Neural cell (in vitro differentiated cells): ENCODE results near the gene MRTFB. TPM values are rescaled to one million over a fixed set of nuclear protein-coding genes. Genes with fewer than 3 reads are reported as not detected.

Source experiments
- H2AFZ ChIP-seq: fragments of 200-600, 300-800 bp; sonication (generic), shearing (Covaris generic); 2 replicates; pipeline ENCODE4 v1.6.0; 2014; ENCODE audit warnings: low read depth, mild to moderate bottlenecking, antibody characterized with exemption, low read length, moderate library complexity
- H3F3A ChIP-seq: fragments of 200-600 bp; shearing (Covaris generic); 2 replicates; pipeline ENCODE4 v1.6.1; 2016; ENCODE audit warnings: mild to moderate bottlenecking, moderate library complexity, mixed read lengths, antibody characterized with exemption, low read length; ENCODE audit not compliant: insufficient read depth, poor library complexity, severe bottlenecking
- H3K27ac ChIP-seq: fragments of 200-600, 300-800 bp; sonication (generic), shearing (Covaris generic); 2 replicates; pipeline ENCODE4 v1.5.1; 2014; ENCODE audit warnings: mild to moderate bottlenecking, low read length, moderate library complexity
- H3K27me3 ChIP-seq: fragments of 300-800, 200-600 bp; sonication (generic), shearing (Covaris generic); 2 replicates; pipeline ENCODE4 v1.6.0; 2014; ENCODE audit warnings: mild to moderate bottlenecking, low read depth, low read length, moderate library complexity; ENCODE audit not compliant: insufficient read depth
- H3K36me3 ChIP-seq: fragments of 300-800, 200-600 bp; sonication (generic), shearing (Covaris generic); 2 replicates; pipeline ENCODE4 v1.5.1; 2014; ENCODE audit warnings: mild to moderate bottlenecking, antibody characterized with exemption, low read length, moderate library complexity; ENCODE audit not compliant: insufficient read depth
- H3K4me2 ChIP-seq: fragments of 300-800, 200-600 bp; sonication (generic), shearing (Covaris generic); 2 replicates; pipeline ENCODE4 v1.6.0; 2014; ENCODE audit warnings: mild to moderate bottlenecking, low read length
- H3K4me3 ChIP-seq: fragments of 300-800, 200-600 bp; sonication (generic), shearing (Covaris generic); 2 replicates; pipeline ENCODE4 v1.5.1; 2014; ENCODE audit warnings: mild to moderate bottlenecking, low read length, moderate library complexity
- H3K79me2 ChIP-seq: fragments of 200-600 bp; shearing (Covaris generic); replicated peaks from 2 replicates; pipeline ENCODE4 v1.6.0; 2014; ENCODE audit warnings: mild to moderate bottlenecking, low read length, moderate library complexity; ENCODE audit not compliant: insufficient read depth
- H3K9ac ChIP-seq: fragments of 300-800, 200-600 bp; sonication (generic), shearing (Covaris generic); 2 replicates; pipeline ENCODE4 v1.6.1; 2016; ENCODE audit warnings: mild to moderate bottlenecking, low read length, mixed read lengths
- H3K9me2 ChIP-seq: fragments of 200-600 bp; shearing (Covaris generic); 2 replicates; pipeline ENCODE4 v1.6.1; 2016; ENCODE audit warnings: mild to moderate bottlenecking, low read length, mixed read lengths; ENCODE audit not compliant: insufficient read depth
- H3K9me3 ChIP-seq: fragments of 200-600, 300-800 bp; sonication (generic), shearing (Covaris generic); 2 replicates; pipeline ENCODE4 v1.6.1; 2016; ENCODE audit warnings: mild to moderate bottlenecking, mixed run types, low read length, moderate library complexity, mixed read lengths
- H4K20me1 ChIP-seq: fragments of 200-600 bp; shearing (Covaris generic); 2 replicates; pipeline ENCODE4 v1.6.1; 2016; ENCODE audit warnings: mild to moderate bottlenecking, mixed run types; ENCODE audit not compliant: insufficient read depth
- EP300 ChIP-seq: fragments of 450-650 bp; conservative IDR thresholded peaks from 2 replicates; pipeline ENCODE4 v1.6.1; 2014; ENCODE audit warnings: antibody characterized with exemption, mild to moderate bottlenecking, moderate library complexity; ENCODE audit not compliant: poor library complexity, severe bottlenecking
- EZH2 ChIP-seq: fragments of 200-600, 300-800 bp; shearing (Covaris generic), sonication (generic); IDR thresholded peaks from 2 replicates; pipeline ENCODE4 v1.6.1; 2014; ENCODE audit warnings: antibody characterized with exemption, low read length, borderline replicate concordance, mild to moderate bottlenecking; ENCODE audit not compliant: insufficient read depth, poor library complexity, severe bottlenecking
- MXI1 ChIP-seq: fragments of 450-650 bp; conservative IDR thresholded peaks from 2 replicates; pipeline ENCODE4 v1.6.1; 2014; ENCODE audit warnings: antibody characterized with exemption, mild to moderate bottlenecking; ENCODE audit not compliant: poor library complexity, severe bottlenecking
- POLR2AphosphoS5 ChIP-seq: IDR thresholded peaks from 2 replicates; pipeline ENCODE4 v1.6.1; 2012
- RAD21 ChIP-seq: fragments of 450-650 bp; conservative IDR thresholded peaks from 2 replicates; pipeline ENCODE4 v1.6.1; 2014; ENCODE audit warnings: antibody characterized with exemption, mild to moderate bottlenecking, moderate library complexity
- SMC3 ChIP-seq: fragments of 450-650 bp; conservative IDR thresholded peaks from 2 replicates; pipeline ENCODE4 v1.6.1; 2014; ENCODE audit warnings: antibody characterized with exemption, mild to moderate bottlenecking, moderate library complexity; ENCODE audit not compliant: poor library complexity
- TAF1 ChIP-seq: IDR thresholded peaks from 2 replicates; pipeline ENCODE4 v1.6.1; 2012; ENCODE audit warnings: low read depth
- polyA plus RNA-seq: library from polyadenylated mRNA; depleted of rRNA; stranded (reverse); fragments of >200 nt; gene quantifications from 2 replicates; pipeline ENCODE4 v1.2.3, GENCODE V29; 2014
- TF ChIP-seq, protein P1 (sequence below): fragments of 450-650 bp; IDR thresholded peaks from 2 replicates; pipeline ENCODE4 v1.5.1; 2014; ENCODE audit warnings: antibody characterized with exemption, mild to moderate bottlenecking, moderate library complexity; ENCODE audit not compliant: poor library complexity, severe bottlenecking
- TF ChIP-seq, protein P2 (sequence below): IDR thresholded peaks from 2 replicates; pipeline ENCODE4 v1.6.1; 2012; ENCODE audit warnings: borderline replicate concordance

Gene MRTFB
- polyA plus RNA-seq, 1 donor from 2014 or later = 18.6 TPM

DNA sequence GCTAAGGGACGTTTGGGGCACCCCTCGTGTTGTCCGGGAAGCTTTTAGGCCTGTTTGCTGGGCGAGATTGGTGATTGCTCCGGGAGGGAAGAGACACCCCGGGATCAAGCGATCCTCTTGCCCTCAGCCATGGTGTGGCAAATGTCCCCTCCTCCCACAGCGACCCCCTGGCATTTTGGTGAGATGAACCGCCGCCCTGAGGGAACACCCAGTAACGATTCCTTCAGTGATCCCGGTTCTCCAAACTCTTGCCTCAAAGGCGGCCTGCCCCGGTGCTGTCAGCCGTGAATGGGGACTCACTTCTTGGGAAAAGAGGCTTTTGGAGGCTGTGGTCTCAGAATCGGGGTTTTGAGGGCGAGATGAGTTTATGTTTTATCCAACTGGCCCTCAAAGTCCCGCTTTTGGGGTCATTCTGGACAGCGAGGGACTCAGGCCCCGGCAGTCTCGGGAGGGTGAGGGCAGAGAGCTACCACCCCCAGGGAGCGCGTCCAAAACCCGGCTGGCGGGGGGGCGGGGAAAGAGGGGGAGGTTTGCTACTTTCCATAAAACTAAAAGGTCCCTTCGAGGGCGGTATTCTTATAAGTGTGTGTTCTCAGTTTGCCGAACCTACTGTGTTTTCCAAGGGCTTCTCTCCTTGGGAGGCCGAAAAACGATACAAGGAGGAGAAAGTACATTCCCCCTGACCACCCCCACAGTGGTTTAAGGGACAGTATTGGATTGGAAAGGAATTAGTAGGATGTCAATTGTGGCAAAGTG lies 232.7 kb downstream of the MRTFB start:
- no peaks in the 10 kb centered on the region for H3K79me2 ChIP-seq

GRCh38 chr16:14304891-14305460 lies 233.9 kb downstream of the MRTFB start:
- Histone ChIP-seq H2AFZ (no peak overlapping the region), H4K20me1 (no peaks in the 10 kb centered on the region), H3K4me2 (no peak overlapping the region), H3K27me3 (peaks cover 54% of the 10 kb centered on the region), H3F3A (no peaks in the 10 kb centered on the region), H3K9ac (no peak overlapping the region), H3K4me3 (no peak overlapping the region), H3K36me3 (no peaks in the 10 kb centered on the region), H3K9me3 (no peaks in the 10 kb centered on the region), H3K9me2 (no peaks in the 10 kb centered on the region), H3K79me2 (no peaks in the 10 kb centered on the region), H3K27ac (no peak overlapping the region)
- no peak for TF ChIP-seq SMC3
- TF ChIP-seq TAF1 = no peak
- no peak for TF ChIP-seq EP300
- TF ChIP-seq RAD21 = no peak
- TF ChIP-seq POLR2AphosphoS5 = no peak
- TF ChIP-seq, protein P1, sequence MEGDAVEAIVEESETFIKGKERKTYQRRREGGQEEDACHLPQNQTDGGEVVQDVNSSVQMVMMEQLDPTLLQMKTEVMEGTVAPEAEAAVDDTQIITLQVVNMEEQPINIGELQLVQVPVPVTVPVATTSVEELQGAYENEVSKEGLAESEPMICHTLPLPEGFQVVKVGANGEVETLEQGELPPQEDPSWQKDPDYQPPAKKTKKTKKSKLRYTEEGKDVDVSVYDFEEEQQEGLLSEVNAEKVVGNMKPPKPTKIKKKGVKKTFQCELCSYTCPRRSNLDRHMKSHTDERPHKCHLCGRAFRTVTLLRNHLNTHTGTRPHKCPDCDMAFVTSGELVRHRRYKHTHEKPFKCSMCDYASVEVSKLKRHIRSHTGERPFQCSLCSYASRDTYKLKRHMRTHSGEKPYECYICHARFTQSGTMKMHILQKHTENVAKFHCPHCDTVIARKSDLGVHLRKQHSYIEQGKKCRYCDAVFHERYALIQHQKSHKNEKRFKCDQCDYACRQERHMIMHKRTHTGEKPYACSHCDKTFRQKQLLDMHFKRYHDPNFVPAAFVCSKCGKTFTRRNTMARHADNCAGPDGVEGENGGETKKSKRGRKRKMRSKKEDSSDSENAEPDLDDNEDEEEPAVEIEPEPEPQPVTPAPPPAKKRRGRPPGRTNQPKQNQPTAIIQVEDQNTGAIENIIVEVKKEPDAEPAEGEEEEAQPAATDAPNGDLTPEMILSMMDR = no peak
- TF ChIP-seq MXI1 = no peak
- TF ChIP-seq EZH2 = no peak
- TF ChIP-seq, protein P2, sequence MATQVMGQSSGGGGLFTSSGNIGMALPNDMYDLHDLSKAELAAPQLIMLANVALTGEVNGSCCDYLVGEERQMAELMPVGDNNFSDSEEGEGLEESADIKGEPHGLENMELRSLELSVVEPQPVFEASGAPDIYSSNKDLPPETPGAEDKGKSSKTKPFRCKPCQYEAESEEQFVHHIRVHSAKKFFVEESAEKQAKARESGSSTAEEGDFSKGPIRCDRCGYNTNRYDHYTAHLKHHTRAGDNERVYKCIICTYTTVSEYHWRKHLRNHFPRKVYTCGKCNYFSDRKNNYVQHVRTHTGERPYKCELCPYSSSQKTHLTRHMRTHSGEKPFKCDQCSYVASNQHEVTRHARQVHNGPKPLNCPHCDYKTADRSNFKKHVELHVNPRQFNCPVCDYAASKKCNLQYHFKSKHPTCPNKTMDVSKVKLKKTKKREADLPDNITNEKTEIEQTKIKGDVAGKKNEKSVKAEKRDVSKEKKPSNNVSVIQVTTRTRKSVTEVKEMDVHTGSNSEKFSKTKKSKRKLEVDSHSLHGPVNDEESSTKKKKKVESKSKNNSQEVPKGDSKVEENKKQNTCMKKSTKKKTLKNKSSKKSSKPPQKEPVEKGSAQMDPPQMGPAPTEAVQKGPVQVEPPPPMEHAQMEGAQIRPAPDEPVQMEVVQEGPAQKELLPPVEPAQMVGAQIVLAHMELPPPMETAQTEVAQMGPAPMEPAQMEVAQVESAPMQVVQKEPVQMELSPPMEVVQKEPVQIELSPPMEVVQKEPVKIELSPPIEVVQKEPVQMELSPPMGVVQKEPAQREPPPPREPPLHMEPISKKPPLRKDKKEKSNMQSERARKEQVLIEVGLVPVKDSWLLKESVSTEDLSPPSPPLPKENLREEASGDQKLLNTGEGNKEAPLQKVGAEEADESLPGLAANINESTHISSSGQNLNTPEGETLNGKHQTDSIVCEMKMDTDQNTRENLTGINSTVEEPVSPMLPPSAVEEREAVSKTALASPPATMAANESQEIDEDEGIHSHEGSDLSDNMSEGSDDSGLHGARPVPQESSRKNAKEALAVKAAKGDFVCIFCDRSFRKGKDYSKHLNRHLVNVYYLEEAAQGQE = no peak

More for the DNA sequence above, 232.7 kb downstream of the MRTFB start:
- Histone ChIP-seq H3K9me3 (no peaks in the 10 kb centered on the region), H4K20me1 (no peaks in the 10 kb centered on the region), H3K4me2 (no peak overlapping the region), H3K4me3 (peak overlapping the region; percentile 83), H2AFZ (no peak overlapping the region), H3K27me3 (peaks cover 54% of the 10 kb centered on the region), H3K9me2 (no peaks in the 10 kb centered on the region), H3K36me3 (no peaks in the 10 kb centered on the region), H3K9ac (no peak overlapping the region), H3F3A (no peaks in the 10 kb centered on the region), H3K27ac (no peak overlapping the region)
- TF ChIP-seq, protein P1 = no peak
- no peak for TF ChIP-seq RAD21
- TF ChIP-seq POLR2AphosphoS5 = no peak
- no peak for TF ChIP-seq EZH2
- no peak for TF ChIP-seq MXI1
- TF ChIP-seq TAF1 = no peak
- no peak for TF ChIP-seq SMC3
